ENCODE data around the gene HPCAL4. TPM values are rescaled to one million over a fixed set of nuclear protein-coding genes. Genes with fewer than 3 reads are reported as not detected.

The HPCAL4 gene
- total and polyA plus RNA-seq, 3 experiments from 2014 or later, result 1.9 to 2.5 (median 2.0) TPM

DNA sequence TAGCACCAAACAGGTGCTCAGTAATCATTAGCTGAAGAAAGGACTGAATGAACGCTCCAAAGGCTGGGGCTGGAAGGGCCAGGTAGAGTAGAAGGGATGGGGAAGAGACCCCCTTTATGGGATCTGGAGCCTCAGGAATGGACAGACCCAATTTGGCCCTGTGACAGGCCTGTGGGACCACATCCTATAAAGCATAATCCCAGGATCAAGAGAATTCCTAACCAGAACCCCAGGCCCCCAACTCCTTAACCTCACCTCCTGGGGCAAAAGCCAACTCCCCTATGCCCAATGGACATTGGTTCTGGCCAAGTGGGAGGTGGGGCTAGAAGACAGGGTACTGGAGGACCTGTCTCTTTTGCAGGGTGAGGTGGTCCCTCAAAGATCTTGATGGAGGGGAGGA is 9.2 kb downstream of the HPCAL4 start:
- POLR2A ChIA-PET, result interaction anchor here (0.6 kb wide), 1 partner anchor 41 kb away, joined by 9 read pairs; no protein-coding TSS in a partner anchor

DNA sequence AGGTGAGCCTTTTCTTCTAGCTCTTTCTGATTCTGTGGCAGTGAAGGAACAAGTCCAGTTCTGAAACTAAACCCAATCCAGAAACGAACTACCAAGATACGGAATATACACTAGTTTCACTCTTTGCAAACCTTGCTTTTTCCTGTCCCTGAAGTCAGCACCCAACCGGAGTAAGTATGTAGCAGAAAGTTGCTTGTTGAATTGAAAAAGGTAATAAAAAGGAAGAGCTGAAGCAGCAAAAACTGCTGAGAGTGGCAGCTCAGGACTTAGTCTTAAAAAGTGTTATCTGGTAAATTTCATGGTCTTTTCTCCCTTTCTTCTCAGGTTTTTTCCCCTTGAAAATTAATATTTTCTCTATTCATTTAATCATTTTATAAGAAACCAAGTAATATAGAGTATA is 9.9 kb downstream of the HPCAL4 start:
- no peak overlapping the region for H3K27ac ChIP-seq (ENCODE audit: low read depth, low read length)
- peaks cover 24% of the 10 kb centered on the region for H3K4me1 ChIP-seq (ENCODE audit: insufficient read depth, low read length)
- no peak for DNase-seq
- Mint-ChIP-seq H3K4me1 (peaks cover 9 to 27% (median 13%) of the 10 kb centered on the region in 3 donors), H3K9me3 (peaks cover 0 to 4% (median 0%) of the 10 kb centered on the region in 5 donors), H3K27me3 (peaks cover 12 to 14% of the 10 kb centered on the region in 2 donors), H3K27ac (peak overlapping the region in 1 of 8 donors; percentile 17), H3K4me3 (peak overlapping the region in 1 of 7 donors; percentile 8), H3K36me3 (peaks cover 2 to 10% (median 6%) of the 10 kb centered on the region in 3 donors)
- peak overlapping the region; percentile 10 for H3K4me3 ChIP-seq (ENCODE audit: low read length)
- no peaks in the 10 kb centered on the region for H3K9me3 ChIP-seq (ENCODE audit: low read length)
- ChIA-PET POLR2A (interaction anchor here (0.6 to 1.0 kb wide), 2 partner anchors 10 to 42 kb away, joined by 5 to 9 read pairs; partner anchors contain the start of gene HPCAL4), CTCF (interaction anchor here (0.7 to 2.6 kb wide), 3 partner anchors 8 to 27 kb away, joined by 3 to 6 read pairs (median 5); no protein-coding TSS in a partner anchor)
- H3K36me3 ChIP-seq (ENCODE audit: insufficient read depth, low read length), result no peaks in the 10 kb centered on the region
- no peaks in the 10 kb centered on the region for H3K27me3 ChIP-seq (ENCODE audit: insufficient read depth, low read length, poor library complexity, severe bottlenecking)

More for the DNA sequence above, 9.2 kb downstream of the HPCAL4 start:
- Histone ChIP-seq H3K4me1 (ENCODE audit: insufficient read depth, low read length) (peaks cover 24% of the 10 kb centered on the region), H3K4me3 (ENCODE audit: low read length) (no peak overlapping the region), H3K27me3 (ENCODE audit: insufficient read depth, low read length, poor library complexity, severe bottlenecking) (no peaks in the 10 kb centered on the region), H3K9me3 (ENCODE audit: low read length) (no peaks in the 10 kb centered on the region), H3K27ac (ENCODE audit: low read depth, low read length) (no peak overlapping the region), H3K36me3 (ENCODE audit: insufficient read depth, low read length) (no peaks in the 10 kb centered on the region)
- H3K27me3 Mint-ChIP-seq, result peaks cover 15 to 17% of the 10 kb centered on the region in 2 donors
- CTCF ChIA-PET, result interaction anchor here (0.7 to 2.6 kb wide), 3 partner anchors 8 to 27 kb away, joined by 3 to 6 read pairs (median 5); no protein-coding TSS in a partner anchor
- peak overlapping the region in 1 of 8 donors; percentile 70 for H3K27ac Mint-ChIP-seq
- peaks cover 9 to 29% (median 13%) of the 10 kb centered on the region in 3 donors for H3K4me1 Mint-ChIP-seq
- no peak overlapping the region for H3K4me3 Mint-ChIP-seq
- H3K9me3 Mint-ChIP-seq, result peaks cover 0 to 4% (median 0%) of the 10 kb centered on the region in 5 donors
- peaks cover 4 to 10% (median 8%) of the 10 kb centered on the region in 3 donors for H3K36me3 Mint-ChIP-seq
- no peak for DNase-seq

DNA sequence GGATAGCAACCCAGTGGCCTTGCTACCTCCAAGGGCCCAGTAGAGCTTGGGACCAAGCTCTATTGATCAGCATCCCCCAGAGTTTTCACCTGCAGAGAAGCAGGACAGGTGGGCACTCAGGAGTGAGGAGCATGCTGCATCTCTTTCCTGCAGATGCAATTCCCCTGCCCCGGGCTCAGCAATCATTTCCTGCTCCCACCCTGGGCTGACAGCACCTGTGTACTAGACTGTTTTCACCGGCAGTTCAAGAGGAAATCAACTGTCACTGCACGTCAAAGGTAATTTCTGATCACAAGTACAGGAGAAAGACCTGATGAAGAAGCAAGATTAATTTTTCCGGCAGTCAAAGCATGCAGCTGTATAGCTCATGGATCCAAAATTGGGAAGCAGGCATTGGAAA is 10.5 kb downstream of the HPCAL4 start:
- no peaks in the 10 kb centered on the region for H3K27me3 ChIP-seq (ENCODE audit: insufficient read depth, low read length, poor library complexity, severe bottlenecking)
- Mint-ChIP-seq H3K27me3 (peaks cover 10 to 12% of the 10 kb centered on the region in 2 donors), H3K4me3 (peak overlapping the region in 1 of 7 donors; percentile 15), H3K9me3 (peaks cover 0 to 4% (median 0%) of the 10 kb centered on the region in 5 donors), H3K4me1 (peaks cover 9 to 26% (median 13%) of the 10 kb centered on the region in 3 donors), H3K36me3 (peaks cover 0 to 10% (median 4%) of the 10 kb centered on the region in 3 donors), H3K27ac (peak overlapping the region in 1 of 8 donors; percentile 35)
- peak in 1 of 5 donors; percentile 30 for DNase-seq
- H3K4me3 ChIP-seq (ENCODE audit: low read length), result peak overlapping the region; percentile 10
- H3K27ac ChIP-seq (ENCODE audit: low read depth, low read length), result no peak overlapping the region
- ChIA-PET CTCF (interaction anchor here (0.8 to 2.6 kb wide), 5 partner anchors 7 to 65 kb away, joined by 3 to 6 read pairs (median 5); no protein-coding TSS in a partner anchor), POLR2A (interaction anchor here (1.0 kb wide), 1 partner anchor 10 kb away, joined by 5 read pairs; the partner anchor contains the start of gene HPCAL4)
- no peaks in the 10 kb centered on the region for H3K9me3 ChIP-seq (ENCODE audit: low read length)
- no peaks in the 10 kb centered on the region for H3K36me3 ChIP-seq (ENCODE audit: insufficient read depth, low read length)
- peaks cover 24% of the 10 kb centered on the region for H3K4me1 ChIP-seq (ENCODE audit: insufficient read depth, low read length)

DNA sequence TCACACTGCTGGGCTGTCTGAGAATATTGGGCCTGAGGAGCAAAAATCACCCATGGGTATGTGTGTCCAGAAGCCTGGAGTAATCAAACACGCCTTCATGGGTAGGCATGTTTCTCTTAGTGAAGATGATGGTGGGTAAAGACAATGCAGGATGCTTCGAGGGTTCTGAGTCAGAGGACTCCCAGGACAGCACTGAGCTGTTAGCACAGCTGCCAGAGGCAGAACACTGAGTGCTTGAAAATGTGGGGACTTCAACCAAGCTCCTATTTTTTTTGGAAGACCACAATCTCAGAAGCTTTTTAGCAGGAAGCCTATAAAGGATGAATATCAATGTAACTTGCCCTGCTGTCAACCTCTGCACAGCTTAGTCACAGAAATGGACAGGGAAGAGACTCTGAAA is 11.4 kb downstream of the HPCAL4 start:
- Histone ChIP-seq H3K27me3 (ENCODE audit: insufficient read depth, low read length, poor library complexity, severe bottlenecking) (no peaks in the 10 kb centered on the region), H3K9me3 (ENCODE audit: low read length) (no peaks in the 10 kb centered on the region), H3K4me1 (ENCODE audit: insufficient read depth, low read length) (peaks cover 23% of the 10 kb centered on the region), H3K36me3 (ENCODE audit: insufficient read depth, low read length) (no peaks in the 10 kb centered on the region), H3K4me3 (ENCODE audit: low read length) (no peak overlapping the region), H3K27ac (ENCODE audit: low read depth, low read length) (no peak overlapping the region)
- Mint-ChIP-seq H3K4me1 (peaks cover 6 to 23% (median 10%) of the 10 kb centered on the region in 3 donors), H3K36me3 (peaks cover 0 to 10% (median 4%) of the 10 kb centered on the region in 3 donors), H3K27me3 (peaks cover 7% of the 10 kb centered on the region in 2 donors), H3K4me3 (no peak overlapping the region), H3K9me3 (peaks cover 0 to 4% (median 0%) of the 10 kb centered on the region in 5 donors), H3K27ac (peak overlapping the region in 1 of 8 donors; percentile 67)
- no peak for DNase-seq
- ChIA-PET CTCF (interaction anchor here (0.8 to 2.6 kb wide), 4 partner anchors 19 to 64 kb away, joined by 3 to 6 read pairs (median 6); no protein-coding TSS in a partner anchor), POLR2A (no interaction called here)

DNA sequence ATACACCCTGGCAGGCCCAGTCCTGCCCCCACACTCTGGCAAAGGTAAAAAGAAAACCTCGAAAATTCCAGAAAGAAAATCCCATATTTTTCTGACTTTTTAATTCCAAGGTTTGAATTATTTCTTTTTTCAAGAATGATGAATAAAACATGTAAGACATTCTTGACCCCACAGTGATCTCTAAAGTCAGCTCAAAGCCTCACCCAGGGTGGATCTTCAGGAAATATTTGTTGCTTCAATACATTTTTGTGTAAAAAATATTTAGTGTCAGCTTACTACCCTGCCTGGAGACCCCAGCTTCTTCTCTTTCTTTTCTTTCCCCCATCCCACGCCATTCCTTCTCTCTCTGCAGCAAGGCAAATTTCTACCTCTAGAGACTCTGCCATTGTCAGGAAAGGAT is 12.3 kb downstream of the HPCAL4 start:
- POLR2A ChIA-PET, result no interaction called here
- H3K27ac Mint-ChIP-seq, result no peak overlapping the region
- peaks cover 17% of the 10 kb centered on the region for H3K4me1 ChIP-seq (ENCODE audit: insufficient read depth, low read length)

DNA sequence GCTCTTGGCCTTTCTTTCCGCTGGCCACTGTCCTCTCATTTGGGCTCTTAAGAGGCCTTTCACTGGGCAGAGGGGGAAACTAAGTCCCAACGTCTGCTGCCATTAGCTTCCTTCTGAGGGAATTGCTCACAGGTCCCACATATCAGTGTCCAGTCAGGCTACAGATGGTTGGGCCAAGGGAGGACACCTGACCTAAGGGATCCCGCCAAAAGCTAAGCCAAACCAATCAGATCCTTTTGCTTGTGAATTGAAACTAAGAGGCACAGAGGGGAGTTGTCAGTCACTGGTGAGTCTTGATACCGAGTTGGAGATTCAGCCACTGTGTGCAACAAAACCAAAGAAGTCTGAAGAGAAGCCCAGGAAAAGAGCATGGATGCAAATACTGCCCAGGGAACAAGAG is 13.6 kb downstream of the HPCAL4 start:
- H3K4me3 ChIP-seq (ENCODE audit: low read length), result no peak overlapping the region
- peaks cover 4% of the 10 kb centered on the region for H3K27me3 ChIP-seq (ENCODE audit: insufficient read depth, low read length, poor library complexity, severe bottlenecking)
- H3K9me3 Mint-ChIP-seq, result peaks cover 0 to 2% (median 0%) of the 10 kb centered on the region in 5 donors
- peaks cover 0 to 10% (median 4%) of the 10 kb centered on the region in 3 donors for H3K36me3 Mint-ChIP-seq
- no peak overlapping the region for H3K27ac Mint-ChIP-seq
- H3K4me1 Mint-ChIP-seq, result peaks cover 0 to 12% (median 6%) of the 10 kb centered on the region in 3 donors
- H3K27me3 Mint-ChIP-seq, result peaks cover 0 to 9% of the 10 kb centered on the region in 2 donors
- ChIA-PET POLR2A (no interaction called here), CTCF (interaction anchor here (1.0 to 1.6 kb wide), 4 partner anchors 15 to 71 kb away, joined by 3 read pairs; no protein-coding TSS in a partner anchor)
- DNase-seq, result no peak
- no peaks in the 10 kb centered on the region for H3K9me3 ChIP-seq (ENCODE audit: low read length)
- H3K4me3 Mint-ChIP-seq, result no peak overlapping the region
- H3K4me1 ChIP-seq (ENCODE audit: insufficient read depth, low read length), result peaks cover 17% of the 10 kb centered on the region
- H3K36me3 ChIP-seq (ENCODE audit: insufficient read depth, low read length), result no peaks in the 10 kb centered on the region
- no peak overlapping the region for H3K27ac ChIP-seq (ENCODE audit: low read depth, low read length)

More for the DNA sequence above, 12.3 kb downstream of the HPCAL4 start:
- CTCF ChIA-PET, result interaction anchor here (1.1 kb wide), 1 partner anchor 16 kb away, joined by 3 read pairs; no protein-coding TSS in a partner anchor
- DNase-seq, result no peak
- H3K4me3 Mint-ChIP-seq, result no peak overlapping the region
- Histone ChIP-seq H3K27ac (ENCODE audit: low read depth, low read length) (no peak overlapping the region), H3K9me3 (ENCODE audit: low read length) (no peaks in the 10 kb centered on the region), H3K4me3 (ENCODE audit: low read length) (no peak overlapping the region), H3K27me3 (ENCODE audit: insufficient read depth, low read length, poor library complexity, severe bottlenecking) (no peaks in the 10 kb centered on the region), H3K36me3 (ENCODE audit: insufficient read depth, low read length) (no peaks in the 10 kb centered on the region)
- H3K36me3 Mint-ChIP-seq, result peaks cover 0 to 10% (median 4%) of the 10 kb centered on the region in 3 donors
- peaks cover 3% of the 10 kb centered on the region in 2 donors for H3K27me3 Mint-ChIP-seq
- H3K4me1 Mint-ChIP-seq, result peaks cover 3 to 17% (median 6%) of the 10 kb centered on the region in 3 donors
- H3K9me3 Mint-ChIP-seq, result peaks cover 0 to 2% (median 0%) of the 10 kb centered on the region in 5 donors

DNA sequence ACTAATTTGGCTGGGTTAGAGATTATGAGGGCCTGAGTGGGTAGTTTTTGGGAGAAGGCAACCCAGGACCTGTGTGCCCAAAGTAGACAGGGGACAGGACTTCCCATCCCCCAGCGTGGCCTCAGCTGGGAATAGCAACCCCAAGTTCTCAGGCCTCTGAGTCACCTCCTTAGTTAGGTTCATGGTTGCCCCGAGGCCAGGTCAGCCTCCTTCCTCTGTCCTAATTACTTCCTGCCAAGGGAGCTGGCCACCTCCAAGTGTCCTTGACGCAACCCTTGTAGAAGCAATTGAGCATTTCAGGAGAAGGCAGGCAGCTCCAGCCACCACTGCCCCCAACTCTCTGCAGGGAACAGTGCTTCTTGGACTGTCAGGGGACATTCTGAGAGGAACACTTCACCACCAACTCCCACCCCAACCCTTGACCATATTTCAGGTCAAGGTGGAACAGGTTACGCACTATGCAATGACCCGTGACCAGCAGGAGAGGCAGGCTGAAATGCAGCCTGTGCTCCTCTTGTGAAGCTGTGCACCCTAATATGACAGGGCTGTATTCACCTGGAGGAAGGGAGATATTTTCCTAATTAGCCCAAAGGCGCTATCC is 14.2 kb downstream of the HPCAL4 start:
- Mint-ChIP-seq H3K27me3 (peaks cover 0 to 9% of the 10 kb centered on the region in 2 donors), H3K36me3 (peaks cover 0 to 9% (median 4%) of the 10 kb centered on the region in 3 donors), H3K4me3 (peak overlapping the region in 1 of 7 donors; percentile 29), H3K27ac (no peak overlapping the region), H3K9me3 (peaks cover 0 to 2% (median 0%) of the 10 kb centered on the region in 5 donors), H3K4me1 (peaks cover 0 to 18% (median 6%) of the 10 kb centered on the region in 3 donors)
- ChIA-PET POLR2A (no interaction called here), CTCF (interaction anchor here (1.0 to 1.6 kb wide), 3 partner anchors 23 to 71 kb away, joined by 3 read pairs; no protein-coding TSS in a partner anchor)
- Histone ChIP-seq H3K4me3 (ENCODE audit: low read length) (no peak overlapping the region), H3K9me3 (ENCODE audit: low read length) (no peaks in the 10 kb centered on the region), H3K4me1 (ENCODE audit: insufficient read depth, low read length) (peaks cover 22% of the 10 kb centered on the region), H3K27ac (ENCODE audit: low read depth, low read length) (no peak overlapping the region), H3K36me3 (ENCODE audit: insufficient read depth, low read length) (no peaks in the 10 kb centered on the region), H3K27me3 (ENCODE audit: insufficient read depth, low read length, poor library complexity, severe bottlenecking) (peaks cover 10% of the 10 kb centered on the region)
- DNase-seq, result no peak
